Measurements from ENCODE around the gene SLC9A9. TPM values are rescaled to one million over a fixed set of nuclear protein-coding genes. Genes with fewer than 3 reads are reported as not detected.

Gene SLC9A9
- total and polyA plus RNA-seq, 9 of the 15 experiments (the other 6 are each of a cell fraction or from before 2014, with no cell fraction given): 0.03 to 0.13 TPM; not detected in 7

DNA sequence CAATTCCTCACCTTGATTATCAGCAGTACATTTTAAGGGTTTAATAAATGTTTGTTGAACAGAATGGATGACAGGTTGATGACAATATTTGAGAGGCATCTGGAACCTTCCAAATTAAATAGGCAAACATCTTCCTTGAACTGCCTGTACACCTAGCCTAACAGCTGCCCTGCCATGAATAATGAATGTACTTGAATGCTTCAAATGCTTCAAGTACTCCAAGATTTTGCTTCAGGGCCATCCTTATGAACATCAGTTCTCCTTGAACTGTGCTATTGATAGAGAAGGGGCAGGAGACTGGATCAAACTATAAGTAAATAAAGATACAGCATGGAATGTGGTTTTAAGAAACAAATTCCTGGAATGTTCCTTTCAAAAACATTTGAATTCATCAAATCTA, 591.9 kb downstream of the SLC9A9 start:
- no peak overlapping the region for H3K4me3 ChIP-seq
- no peak overlapping the region for H2AFZ ChIP-seq (ENCODE audit: low read depth, low read length)
- no peaks in the 10 kb centered on the region for H3K27me3 ChIP-seq (ENCODE audit: control insufficient read depth in 2 of 2, insufficient read depth in 2 of 2, low read length in 2 of 2)
- ATAC-seq: no peak
- no TSS peak for BruUV-seq (replicated peaks)
- no peak overlapping the region for H3K9ac ChIP-seq (ENCODE audit: insufficient read depth in 1 of 2, low read depth in 2 of 2, low read length in 2 of 2)
- CTCF ChIA-PET (ENCODE audit: low intra/inter-chr PET ratio): no interaction called here
- POLR2A ChIA-PET: interaction anchor here (1.4 kb wide), 1 partner anchor 16 kb away, joined by 4 read pairs; no protein-coding TSS in a partner anchor
- no peaks in the 10 kb centered on the region for H3K9me3 ChIP-seq (replicated peaks; ENCODE audit: control insufficient read depth, insufficient read depth, low read depth, low read length)
- no peaks in the 10 kb centered on the region for H4K20me1 ChIP-seq (replicated peaks; ENCODE audit: control insufficient read depth, insufficient read depth, low read length)
- no peak overlapping the region for H3K27ac ChIP-seq (ENCODE audit: extremely low read depth, low read depth, low read length)
- no peak for FAIRE-seq
- no peak overlapping the region for H3K4me2 ChIP-seq (ENCODE audit: insufficient read depth, low read length)
- no peaks in the 10 kb centered on the region for H3K36me3 ChIP-seq (ENCODE audit: control insufficient read depth, insufficient read depth, low read length)
- intact Hi-C loops (cut with micrococcal nuclease) (no loop called here), in situ Hi-C loops (cut with MboI) (no loop called here)
- DNase-seq (ENCODE audit: extremely low read depth in 1 of 4, low spot score in 3 of 4): no peak
- H3K79me2 ChIP-seq (ENCODE audit: control insufficient read depth, insufficient read depth, low read length): no peaks in the 10 kb centered on the region
- H3K9me1 ChIP-seq (ENCODE audit: control insufficient read depth, insufficient read depth, low read length): no peaks in the 10 kb centered on the region
- H3K4me1 ChIP-seq (replicated peaks in 1 of 2; ENCODE audit: control insufficient read depth in 2 of 2, insufficient read depth in 2 of 2, low read length in 2 of 2): 0 out of 5 replicates have a peak, but pooled peaks cover 0 to 4% of the 10 kb centered on the region in 2 experiments
- TF ChIP-seq, protein P1, sequence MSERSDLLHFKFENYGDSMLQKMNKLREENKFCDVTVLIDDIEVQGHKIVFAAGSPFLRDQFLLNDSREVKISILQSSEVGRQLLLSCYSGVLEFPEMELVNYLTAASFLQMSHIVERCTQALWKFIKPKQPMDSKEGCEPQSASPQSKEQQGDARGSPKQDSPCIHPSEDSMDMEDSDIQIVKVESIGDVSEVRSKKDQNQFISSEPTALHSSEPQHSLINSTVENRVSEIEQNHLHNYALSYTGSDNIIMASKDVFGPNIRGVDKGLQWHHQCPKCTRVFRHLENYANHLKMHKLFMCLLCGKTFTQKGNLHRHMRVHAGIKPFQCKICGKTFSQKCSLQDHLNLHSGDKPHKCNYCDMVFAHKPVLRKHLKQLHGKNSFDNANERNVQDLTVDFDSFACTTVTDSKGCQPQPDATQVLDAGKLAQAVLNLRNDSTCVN (CRISPR knock-in tag; IDR thresholded peaks at IDR 0.05): no peak
- TF ChIP-seq TEAD4 (IDR thresholded peaks at IDR 0.05; ENCODE audit: low read length) (no peak), TEAD4 (CRISPR knock-in tag; IDR thresholded peaks at IDR 0.05; ENCODE audit: borderline replicate concordance) (no peak), SRSF7 (optimal IDR thresholded peaks at IDR 0.05; ENCODE audit: low read depth, low read length) (no peak), RBM25 (IDR thresholded peaks at IDR 0.05; ENCODE audit: low read depth, low read length, severe bottlenecking) (no peak), ZNF583 (CRISPR knock-in tag; IDR thresholded peaks at IDR 0.05) (no peak), GTF2F1 (IDR thresholded peaks at IDR 0.05; ENCODE audit: low read depth, low read length) (no peak), KDM4B (IDR thresholded peaks at IDR 0.05; ENCODE audit: borderline replicate concordance in 2 of 2, low read depth in 1 of 2) (no peak), JUN (IDR thresholded peaks at IDR 0.05; ENCODE audit: borderline replicate concordance, low read depth, low read length) (no peak), JUN (CRISPR knock-in tag; IDR thresholded peaks at IDR 0.05; ENCODE audit: borderline replicate concordance) (no peak), COPS2 (conservative IDR thresholded peaks at IDR 0.05) (no peak), ZNF212 (CRISPR knock-in tag; IDR thresholded peaks at IDR 0.05) (no peak), KLF1 (tag; IDR thresholded peaks at IDR 0.05) (no peak), BACH1 (tag; IDR thresholded peaks at IDR 0.05) (no peak), DACH1 (IDR thresholded peaks at IDR 0.05; ENCODE audit: partially characterized antibody) (no peak), PHTF2 (CRISPR knock-in tag; IDR thresholded peaks at IDR 0.05) (no peak)
- TF ChIP-seq, protein P2, sequence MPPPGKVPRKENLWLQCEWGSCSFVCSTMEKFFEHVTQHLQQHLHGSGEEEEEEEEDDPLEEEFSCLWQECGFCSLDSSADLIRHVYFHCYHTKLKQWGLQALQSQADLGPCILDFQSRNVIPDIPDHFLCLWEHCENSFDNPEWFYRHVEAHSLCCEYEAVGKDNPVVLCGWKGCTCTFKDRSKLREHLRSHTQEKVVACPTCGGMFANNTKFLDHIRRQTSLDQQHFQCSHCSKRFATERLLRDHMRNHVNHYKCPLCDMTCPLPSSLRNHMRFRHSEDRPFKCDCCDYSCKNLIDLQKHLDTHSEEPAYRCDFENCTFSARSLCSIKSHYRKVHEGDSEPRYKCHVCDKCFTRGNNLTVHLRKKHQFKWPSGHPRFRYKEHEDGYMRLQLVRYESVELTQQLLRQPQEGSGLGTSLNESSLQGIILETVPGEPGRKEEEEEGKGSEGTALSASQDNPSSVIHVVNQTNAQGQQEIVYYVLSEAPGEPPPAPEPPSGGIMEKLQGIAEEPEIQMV (tag; conservative IDR thresholded peaks at IDR 0.05; ENCODE audit: low read depth): no peak
- TF ChIP-seq, protein P3, sequence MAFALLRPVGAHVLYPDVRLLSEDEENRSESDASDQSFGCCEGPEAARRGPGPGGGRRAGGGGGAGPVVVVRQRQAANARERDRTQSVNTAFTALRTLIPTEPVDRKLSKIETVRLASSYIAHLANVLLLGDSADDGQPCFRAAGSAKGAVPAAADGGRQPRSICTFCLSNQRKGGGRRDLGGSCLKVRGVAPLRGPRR (CRISPR knock-in tag; IDR thresholded peaks at IDR 0.05): no peak
- TF ChIP-seq, protein P4, sequence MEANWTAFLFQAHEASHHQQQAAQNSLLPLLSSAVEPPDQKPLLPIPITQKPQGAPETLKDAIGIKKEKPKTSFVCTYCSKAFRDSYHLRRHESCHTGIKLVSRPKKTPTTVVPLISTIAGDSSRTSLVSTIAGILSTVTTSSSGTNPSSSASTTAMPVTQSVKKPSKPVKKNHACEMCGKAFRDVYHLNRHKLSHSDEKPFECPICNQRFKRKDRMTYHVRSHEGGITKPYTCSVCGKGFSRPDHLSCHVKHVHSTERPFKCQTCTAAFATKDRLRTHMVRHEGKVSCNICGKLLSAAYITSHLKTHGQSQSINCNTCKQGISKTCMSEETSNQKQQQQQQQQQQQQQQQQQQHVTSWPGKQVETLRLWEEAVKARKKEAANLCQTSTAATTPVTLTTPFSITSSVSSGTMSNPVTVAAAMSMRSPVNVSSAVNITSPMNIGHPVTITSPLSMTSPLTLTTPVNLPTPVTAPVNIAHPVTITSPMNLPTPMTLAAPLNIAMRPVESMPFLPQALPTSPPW (CRISPR knock-in tag; IDR thresholded peaks at IDR 0.05): no peak
